GM12892 (cell line): Measurements from ENCODE around the gene ATF6.

Experiments
- POLR2A ChIP-seq: IDR thresholded peaks from 2 replicates; pipeline ENCODE4 v1.6.1; 2011; ENCODE audit warnings: low read depth, low read length, control low read depth
- POLR2AphosphoS5 ChIP-seq: IDR thresholded peaks from 2 replicates; pipeline ENCODE4 v1.6.1; 2011; ENCODE audit warnings: low read depth, low read length, control low read depth
- TAF1 ChIP-seq: IDR thresholded peaks from 2 replicates; pipeline ENCODE4 v1.6.1; 2011; ENCODE audit warnings: low read depth, mild to moderate bottlenecking, control low read depth, low read length, borderline replicate concordance

- no peak for TF ChIP-seq POLR2A
- no peak for TF ChIP-seq POLR2AphosphoS5
- no peak for TF ChIP-seq TAF1
Observed at GRCh38 chr1:161989108-161989507, 223.0 kb downstream of the ATF6 start.
